Raji (cell line): ENCODE results near the gene VAC14.

Experiments
- POLR2A ChIP-seq: IDR thresholded peaks from 2 replicates; pipeline ENCODE4 v1.6.1; 2011; ENCODE audit warnings: low read depth, low read length, control low read depth; ENCODE audit not compliant: insufficient read depth

The VAC14 gene

DNA sequence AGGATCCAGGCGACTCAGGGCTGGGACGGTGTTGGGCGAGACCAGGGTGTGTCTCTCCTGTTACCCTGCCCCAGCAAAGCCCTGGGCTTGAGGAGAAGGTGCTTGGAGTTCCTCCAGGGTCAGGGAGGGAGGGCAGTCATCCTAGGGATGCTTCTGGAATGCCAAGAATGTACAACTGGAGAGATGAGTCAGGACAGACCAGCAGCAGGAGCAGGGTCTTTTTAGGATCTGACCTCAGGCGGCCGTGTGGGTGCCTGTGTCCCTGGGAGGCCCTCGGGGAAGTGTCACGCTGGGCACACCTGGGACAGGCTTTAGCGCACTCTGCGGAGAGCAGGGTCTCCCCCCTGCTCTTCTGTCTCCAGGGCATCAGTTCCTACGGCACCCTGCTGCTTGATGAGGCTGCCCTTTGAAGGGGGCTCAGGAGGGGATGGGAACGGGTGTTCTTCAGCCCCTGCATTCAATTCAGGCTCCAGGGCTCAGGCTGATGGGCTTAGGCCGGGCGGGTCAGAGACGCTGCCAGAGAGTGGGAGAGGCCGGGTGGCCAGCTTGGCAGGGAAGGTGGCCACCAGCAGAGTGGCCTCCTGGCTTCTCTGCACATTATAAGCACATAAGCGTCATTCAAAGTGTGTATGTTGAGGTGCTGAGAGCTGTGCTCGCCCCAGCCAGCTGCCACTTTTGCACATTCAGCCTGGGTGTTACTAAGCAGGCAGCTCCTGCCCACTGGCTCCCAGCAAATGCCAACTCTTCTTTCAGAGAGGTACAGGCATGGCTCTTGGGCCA is 106.7 kb downstream of the VAC14 start:
- TF ChIP-seq POLR2A, result no peak

DNA sequence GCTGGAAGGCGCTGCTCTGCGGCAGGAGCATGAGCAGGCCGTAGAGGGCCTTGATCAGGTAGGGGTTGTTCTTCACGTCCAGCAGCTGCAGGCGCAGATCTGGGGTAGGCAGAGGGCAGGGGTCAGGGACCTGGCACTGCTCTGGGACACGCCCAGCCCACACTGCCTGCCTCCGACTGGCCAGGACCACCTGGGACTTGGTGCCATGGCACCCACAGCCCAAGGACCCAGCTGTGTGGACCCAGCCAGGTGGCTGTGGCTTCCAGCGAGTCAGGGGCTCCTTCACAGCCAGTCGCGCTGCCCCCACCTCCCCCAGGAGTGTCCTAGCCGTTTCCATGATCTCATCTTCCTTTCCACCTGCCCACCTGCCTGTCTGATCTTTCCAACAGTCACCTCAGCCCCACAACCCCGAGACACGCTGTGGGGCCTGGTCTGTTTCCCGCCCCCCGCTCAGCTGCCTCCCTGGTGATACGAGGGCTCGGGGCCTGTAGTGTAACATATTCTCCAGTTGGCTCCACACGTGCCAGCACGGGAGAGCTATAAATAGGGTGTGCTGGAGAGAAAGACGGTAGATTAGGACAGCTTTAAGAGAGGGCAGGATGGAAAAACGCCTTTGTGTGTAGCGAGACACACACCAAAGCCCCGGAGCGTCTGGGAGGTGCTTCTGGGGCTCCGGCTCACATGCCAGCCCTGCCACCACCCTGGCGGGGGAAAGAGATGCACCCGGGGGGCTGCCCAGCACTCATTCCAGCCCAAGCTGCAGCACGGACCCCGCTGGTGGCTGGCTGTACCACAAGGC is 107.9 kb downstream of the VAC14 start:
- no peak for TF ChIP-seq POLR2A

DNA sequence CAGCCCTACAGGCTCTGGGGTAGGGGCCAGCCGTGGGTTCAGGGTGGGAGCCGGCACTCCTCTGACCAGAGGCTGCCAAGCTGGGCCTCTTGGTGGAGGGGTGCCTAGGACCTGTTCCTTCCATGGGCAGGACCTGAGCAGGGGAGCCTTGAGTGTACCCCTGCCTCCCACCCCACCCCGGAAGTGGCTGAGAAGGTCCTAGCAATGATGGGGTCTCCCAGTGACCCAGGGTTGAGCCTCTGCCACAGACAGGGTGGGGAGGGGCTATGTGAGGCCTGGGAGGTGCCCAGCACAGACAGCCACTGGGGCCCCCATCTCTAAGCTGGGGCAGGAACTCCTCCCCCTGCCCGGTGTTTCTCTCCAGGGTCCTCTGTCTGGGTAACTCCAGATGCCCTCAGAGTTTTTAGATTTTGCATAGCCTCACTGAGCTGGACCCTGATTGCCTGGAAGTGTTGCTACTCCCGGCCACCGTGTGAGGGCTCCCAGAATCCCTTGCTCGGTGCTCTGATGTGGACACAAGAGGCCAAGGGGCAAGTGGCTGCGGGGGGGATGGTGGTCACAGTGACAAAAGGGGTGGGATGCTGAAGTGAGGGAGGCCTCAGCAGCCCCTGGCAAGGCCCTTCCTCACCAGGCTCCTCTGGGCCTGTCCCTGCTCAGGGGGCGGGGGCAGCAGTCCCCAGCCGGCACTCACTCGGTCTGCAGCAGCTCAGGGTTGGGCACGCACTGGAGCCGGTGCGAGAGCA is 108.7 kb downstream of the VAC14 start:
- TF ChIP-seq POLR2A, result no peak

DNA sequence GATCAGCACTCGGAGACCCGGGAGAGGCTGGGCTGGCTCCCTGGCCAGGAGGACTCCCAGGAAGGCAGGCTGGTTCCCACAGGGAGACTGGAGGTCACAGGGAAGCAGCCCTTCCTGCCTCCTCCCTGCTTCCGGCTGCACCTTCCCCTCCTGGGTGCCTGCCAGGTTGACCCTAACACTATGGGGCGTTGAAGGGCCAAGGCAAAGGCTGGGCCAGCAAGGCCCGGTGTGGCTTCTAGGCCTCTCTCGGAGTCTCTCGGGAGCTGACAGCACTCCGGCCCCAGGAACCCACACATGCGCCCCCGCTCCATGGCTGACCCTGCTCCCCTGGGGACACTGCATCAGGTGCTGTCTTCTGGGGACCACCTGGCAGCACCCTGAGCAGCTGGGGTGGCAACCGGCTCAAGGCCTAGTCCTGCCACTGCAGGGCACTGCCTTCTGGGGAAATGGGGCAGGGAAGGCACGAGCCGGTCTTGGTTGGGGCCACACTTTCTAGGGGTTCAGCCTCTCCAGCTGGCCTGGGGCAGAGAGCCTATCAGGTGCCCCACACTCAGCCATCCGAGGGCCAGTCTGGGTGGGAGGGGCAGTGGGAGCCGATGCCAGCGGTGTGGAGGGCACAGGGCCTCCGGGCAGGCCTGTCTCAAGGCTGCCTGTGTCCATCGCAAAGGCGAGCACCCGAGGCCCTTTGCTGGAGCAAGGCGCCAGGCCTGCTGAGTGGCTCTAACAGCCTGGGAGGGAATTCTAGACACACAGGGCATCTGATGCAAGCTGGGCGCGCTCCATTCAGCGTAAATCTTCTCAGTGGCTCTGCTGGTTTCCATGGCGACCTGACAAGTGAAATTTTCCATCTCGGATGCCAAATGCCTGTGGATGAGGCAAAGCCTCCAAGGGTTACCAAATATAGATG is 109.5 kb downstream of the VAC14 start:
- no peak for TF ChIP-seq POLR2A

DNA sequence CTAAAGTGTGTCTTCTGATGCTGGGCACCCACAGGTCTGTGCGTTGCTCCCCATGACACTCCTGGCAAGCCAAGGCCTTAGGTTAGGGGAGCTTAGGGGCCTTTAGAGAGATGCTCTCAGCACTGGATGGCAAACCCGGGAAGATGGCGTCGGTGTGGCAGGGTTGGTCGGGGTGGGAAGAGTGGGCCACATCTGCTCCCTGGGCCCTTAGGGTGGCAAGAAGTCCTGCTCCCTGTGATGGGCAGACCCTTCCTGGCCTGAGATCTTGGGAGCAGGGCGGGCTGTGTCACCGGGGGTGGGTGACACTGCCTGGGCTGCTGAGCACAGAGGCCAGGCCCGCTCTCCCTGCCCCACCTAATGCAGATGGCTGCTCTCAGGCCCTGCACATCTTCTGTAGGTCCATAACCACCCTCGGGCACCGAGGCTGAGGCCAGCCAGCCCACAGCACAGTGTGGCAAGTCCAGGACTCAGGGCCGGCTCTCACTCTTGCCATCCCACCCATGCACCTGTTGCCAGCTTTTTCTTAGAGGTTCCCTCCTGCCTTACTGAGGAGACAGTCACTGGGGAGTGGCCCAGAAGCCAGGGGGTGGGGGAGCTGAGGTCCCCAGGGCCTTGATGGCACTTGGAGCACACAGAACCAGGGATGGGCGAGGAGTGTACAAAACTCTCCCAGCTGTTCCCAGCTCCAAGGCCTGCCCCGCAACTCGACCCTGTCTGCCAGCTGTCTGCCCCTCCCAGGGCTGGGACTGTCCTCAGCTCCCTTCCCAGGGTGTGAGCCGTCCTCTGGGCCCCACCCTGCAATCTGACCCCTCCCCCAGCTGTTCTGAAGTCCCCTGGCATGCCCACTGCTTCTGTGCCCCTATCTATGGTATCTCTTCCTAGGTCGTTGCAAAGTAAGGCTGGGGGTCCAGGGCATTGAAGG is 110.7 kb downstream of the VAC14 start:
- no peak for TF ChIP-seq POLR2A

GRCh38 chr16:70689035-70689969 is 111.7 kb downstream of the VAC14 start:
- TF ChIP-seq POLR2A, result no peak

- no peak for TF ChIP-seq POLR2A
Measured at GRCh38 chr16:70688246-70688742, 112.7 kb downstream of the VAC14 start.

DNA sequence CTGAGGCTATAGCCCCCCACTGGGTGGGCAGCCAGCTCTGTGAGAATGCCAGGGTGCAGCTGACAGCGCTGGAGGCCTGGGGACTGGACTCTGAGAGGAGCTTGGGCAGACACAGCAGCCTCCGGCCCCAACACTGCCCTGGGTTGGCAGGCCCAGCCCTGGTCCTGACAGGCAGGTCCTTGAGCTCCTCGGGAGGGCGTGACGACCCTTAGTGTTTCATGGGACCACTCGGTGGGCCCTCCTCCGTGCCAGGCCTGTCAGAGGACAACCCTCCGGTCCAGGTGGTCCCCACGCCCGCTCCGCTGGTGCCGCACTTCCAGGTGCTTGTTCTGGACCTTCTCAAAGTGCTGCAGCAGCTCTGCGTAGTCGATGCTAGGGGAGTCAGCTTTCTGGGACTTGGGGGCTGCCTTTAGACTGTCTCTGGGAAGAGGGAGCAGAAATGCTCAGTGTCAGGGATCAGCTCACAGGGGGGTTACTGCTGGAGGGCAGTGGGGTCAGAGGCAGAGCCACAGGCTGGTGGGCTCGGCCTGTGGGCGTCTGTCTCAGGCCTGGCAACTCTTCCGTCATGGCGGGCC is 113.2 kb downstream of the VAC14 start:
- no peak for TF ChIP-seq POLR2A

DNA sequence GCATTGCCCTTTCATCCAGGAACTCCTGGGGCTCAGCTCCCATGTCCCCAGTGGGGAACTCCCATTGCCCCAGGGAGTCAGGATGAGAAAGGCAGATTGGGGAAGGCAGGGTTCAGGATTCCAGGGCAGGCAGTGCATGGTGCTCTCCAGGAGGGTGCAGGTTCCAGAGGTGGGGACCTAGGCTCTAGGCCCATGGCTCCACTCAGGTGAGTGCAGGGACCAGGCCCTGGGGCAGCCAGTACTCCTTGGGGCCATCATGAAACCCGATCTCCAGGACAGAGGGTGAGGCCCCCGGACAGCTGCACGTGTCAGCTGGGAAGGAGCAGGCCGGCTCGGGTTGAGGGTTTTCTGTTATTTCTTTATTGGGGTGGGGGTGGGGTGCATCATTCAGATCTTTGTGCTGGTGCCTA is 113.9 kb downstream of the VAC14 start:
- no peak for TF ChIP-seq POLR2A

DNA sequence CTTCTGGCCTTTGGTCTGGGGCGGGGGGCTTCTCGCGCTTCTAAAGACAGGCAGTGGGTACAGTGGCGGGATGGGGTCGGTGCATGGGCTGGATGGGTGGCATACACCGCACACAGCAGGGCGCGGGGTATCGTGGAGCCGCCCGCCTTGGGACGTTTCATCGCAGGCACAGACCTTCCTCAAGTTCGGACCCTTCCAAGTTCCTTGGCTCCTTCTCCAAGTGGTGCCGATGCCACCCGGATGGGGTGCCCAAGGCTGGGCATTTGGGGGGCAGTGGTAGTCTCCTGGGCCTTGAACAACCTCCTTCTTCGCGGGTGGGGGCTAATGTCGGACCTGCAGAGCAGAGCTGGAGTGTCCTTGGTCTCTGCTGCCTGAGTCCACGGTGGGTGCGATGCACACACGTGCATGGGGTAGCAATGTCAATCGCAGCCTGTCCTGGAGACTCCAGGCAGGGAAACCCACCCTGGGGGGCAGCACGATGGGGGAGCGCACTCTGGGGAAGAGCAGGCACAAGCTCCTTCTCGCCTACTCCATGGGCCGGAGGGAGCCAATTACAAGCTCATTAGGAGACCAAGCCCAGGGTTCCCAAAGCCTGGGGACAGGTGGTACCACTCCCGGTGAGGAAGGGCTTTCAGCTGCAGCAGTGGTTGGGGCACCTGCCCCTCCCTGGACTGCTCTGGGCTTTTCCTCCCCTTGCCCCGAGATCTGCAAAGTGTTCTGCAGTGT is 114.4 kb downstream of the VAC14 start:
- TF ChIP-seq POLR2A, result no peak

DNA sequence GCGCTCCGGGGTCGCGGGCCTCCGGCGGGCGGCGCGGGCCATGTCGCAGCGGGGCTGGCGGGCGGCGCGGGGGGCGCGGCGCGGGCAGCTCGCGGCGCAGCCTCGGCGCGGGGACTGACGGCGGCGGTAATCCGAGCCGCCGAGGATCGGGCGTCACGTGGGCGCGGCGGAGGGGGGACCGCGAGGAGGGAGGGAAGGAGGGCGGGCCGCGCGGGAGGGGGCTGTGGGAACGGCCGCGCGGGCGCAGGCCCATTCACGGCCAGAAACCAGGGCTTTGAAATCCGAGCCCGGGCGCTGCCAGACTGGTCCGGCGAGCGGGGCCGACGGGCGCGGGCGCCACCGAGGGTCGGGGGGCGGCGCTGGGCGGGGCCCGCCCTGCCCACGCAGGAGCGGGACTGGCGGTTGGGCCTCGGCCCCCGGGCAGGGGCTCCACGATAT is 115.0 kb downstream of the VAC14 start, which contains the start of gene MTSS2:
TSS of gene MTSS2 (minus strand) at position 116 of the 438 bp plus-strand sequence. CDS start 262 bp downstream, outside the sequence.
- no peak for TF ChIP-seq POLR2A
